Muscle of leg (tissue), 11 donors: ENCODE results near the gene CDH11. TPM values are rescaled to one million over a fixed set of nuclear protein-coding genes. Genes with fewer than 3 reads are reported as not detected.

Experiments
- DNase-seq: peaks from one replicate; pipeline ENCODE4 v3.0.0; 2013
- H3K27ac ChIP-seq: one replicate; pipeline ENCODE4 v1.5.1; 2013; ENCODE audit warnings: mild to moderate bottlenecking, low read length, control low read depth
- H3K27me3 ChIP-seq: one replicate; pipeline ENCODE4 v1.6.1; 2013; ENCODE audit warnings: low read length; ENCODE audit not compliant: control insufficient read depth, insufficient read depth
- H3K36me3 ChIP-seq: one replicate; pipeline ENCODE4 v1.6.1; 2013; ENCODE audit warnings: low read length; ENCODE audit not compliant: control insufficient read depth, insufficient read depth
- H3K4me1 ChIP-seq: one replicate; pipeline ENCODE4 v1.6.1; 2013; ENCODE audit warnings: low read length; ENCODE audit not compliant: control insufficient read depth, insufficient read depth
- H3K4me3 ChIP-seq: one replicate; pipeline ENCODE4 v1.5.1; 2013; ENCODE audit warnings: low read length, control low read depth
- H3K9me3 ChIP-seq: replicated peaks from 2 replicates; pipeline ENCODE4 v1.6.1; 2013; ENCODE audit warnings: low read depth, low read length; ENCODE audit not compliant: control insufficient read depth
- WGBS: methylation state at CpG from one replicate; pipeline ENCODE4 v1.1.5; 2013; ENCODE audit warnings: missing lambda C conversion rate; ENCODE audit not compliant: insufficient coverage; 5-methylcytosine and 5-hydroxymethylcytosine counted together
- polyA plus RNA-seq, 8 donors: library from polyadenylated mRNA; unstranded; fragments of 120-200 nt; gene quantifications; one replicate each; pipeline versions ENCODE4 v1.2.1 to v1.2.3, GENCODE V29; 2013; ENCODE audit warnings: inconsistent platforms in 1 of 8, low replicate concordance in 1 of 8; ENCODE audit not compliant: insufficient read length in 8 of 8, insufficient read depth in 1 of 8
- total RNA-seq: library from RNA; stranded (reverse); fragments of 120-200 nt; gene quantifications from one replicate; pipeline ENCODE4 v1.2.4, GENCODE V29; 2013

CDH11 gene
- total and polyA plus RNA-seq, 9 donors: 40.7 to 114 (median 74.9) TPM

GRCh38 chr16:65042438-65043365, 79.2 kb downstream of the CDH11 start:
- 59% methylated on average over 4 of the region's 4 CpGs for WGBS
- no peak overlapping the region for H3K4me3 ChIP-seq
- peaks cover 15% of the 10 kb centered on the region for H3K36me3 ChIP-seq
- H3K9me3 ChIP-seq: no peaks in the 10 kb centered on the region
- H3K4me1 ChIP-seq: peaks cover 7% of the 10 kb centered on the region
- no peaks in the 10 kb centered on the region for H3K27me3 ChIP-seq
- no peak overlapping the region for H3K27ac ChIP-seq
- DNase-seq: peak; percentile 53

GRCh38 chr16:65041667-65042066, 80.2 kb downstream of the CDH11 start:
- H3K27me3 ChIP-seq: no peaks in the 10 kb centered on the region
- H3K4me3 ChIP-seq: no peak overlapping the region
- 100% methylated on average over 5 of the region's 5 CpGs for whole genome bisulfite sequencing
- peaks cover 11% of the 10 kb centered on the region for H3K4me1 ChIP-seq
- H3K27ac ChIP-seq: no peak overlapping the region
- DNase-seq: no peak
- peaks cover 18% of the 10 kb centered on the region for H3K36me3 ChIP-seq
- H3K9me3 ChIP-seq: no peaks in the 10 kb centered on the region

GRCh38 chr16:65038100-65038499, 83.8 kb downstream of the CDH11 start:
- peaks cover 6% of the 10 kb centered on the region for H3K4me1 ChIP-seq
- no peak overlapping the region for H3K4me3 ChIP-seq
- H3K36me3 ChIP-seq: peaks cover 11% of the 10 kb centered on the region
- no peak for DNase-seq
- no CpG with 5 or more reads among the region's 9 CpGs for WGBS
- no peaks in the 10 kb centered on the region for H3K9me3 ChIP-seq
- H3K27me3 ChIP-seq: no peaks in the 10 kb centered on the region
- H3K27ac ChIP-seq: no peak overlapping the region

- H3K27ac ChIP-seq: no peak overlapping the region
- DNase-seq: no peak
- 60% methylated on average over 1 of the region's 4 CpGs for WGBS
- H3K4me3 ChIP-seq: no peak overlapping the region
- H3K9me3 ChIP-seq: no peaks in the 10 kb centered on the region
- peaks cover 6% of the 10 kb centered on the region for H3K4me1 ChIP-seq
- H3K27me3 ChIP-seq: no peaks in the 10 kb centered on the region
- H3K36me3 ChIP-seq: peaks cover 11% of the 10 kb centered on the region
Observed at GRCh38 chr16:65037556-65037955, 84.3 kb downstream of the CDH11 start.

GRCh38 chr16:65034915-65035314, 86.9 kb downstream of the CDH11 start:
- no peak overlapping the region for H3K4me3 ChIP-seq
- H3K27ac ChIP-seq: no peak overlapping the region
- H3K4me1 ChIP-seq: peaks cover 6% of the 10 kb centered on the region
- H3K9me3 ChIP-seq: no peaks in the 10 kb centered on the region
- H3K36me3 ChIP-seq: peaks cover 6% of the 10 kb centered on the region
- H3K27me3 ChIP-seq: no peaks in the 10 kb centered on the region
- no peak for DNase-seq
- 71% methylated on average over 6 of the region's 8 CpGs for WGBS

- H3K4me3 ChIP-seq: no peak overlapping the region
- H3K4me1 ChIP-seq: peaks cover under 1% of the 10 kb centered on the region
- H3K36me3 ChIP-seq: peaks cover 8% of the 10 kb centered on the region
- no peaks in the 10 kb centered on the region for H3K27me3 ChIP-seq
- no peak overlapping the region for H3K27ac ChIP-seq
- no peak for DNase-seq
- no peaks in the 10 kb centered on the region for H3K9me3 ChIP-seq
- 100% methylated on average over 1 of the region's 2 CpGs for WGBS
Observed at GRCh38 chr16:65032387-65032786, 89.5 kb downstream of the CDH11 start.

- Histone ChIP-seq H3K27me3 (no peaks in the 10 kb centered on the region), H3K4me3 (no peak overlapping the region), H3K9me3 (no peaks in the 10 kb centered on the region), H3K4me1 (no peaks in the 10 kb centered on the region), H3K27ac (no peak overlapping the region), H3K36me3 (peaks cover 3% of the 10 kb centered on the region)
- DNase-seq: no peak
Observed at GRCh38 chr16:65024767-65025178, 97.1 kb downstream of the CDH11 start.

- Histone ChIP-seq H3K4me1 (no peaks in the 10 kb centered on the region), H3K4me3 (no peak overlapping the region), H3K27me3 (no peaks in the 10 kb centered on the region), H3K36me3 (peaks cover 3% of the 10 kb centered on the region), H3K9me3 (no peaks in the 10 kb centered on the region), H3K27ac (no peak overlapping the region)
- 87% methylated on average over 3 of the region's 4 CpGs for WGBS
- no peak for DNase-seq
Observed at GRCh38 chr16:65023802-65024201, 98.1 kb downstream of the CDH11 start.

GRCh38 chr16:65021852-65022595, 99.8 kb downstream of the CDH11 start:
- Histone ChIP-seq H3K4me1 (no peaks in the 10 kb centered on the region), H3K9me3 (no peaks in the 10 kb centered on the region), H3K36me3 (peaks cover under 1% of the 10 kb centered on the region), H3K4me3 (no peak overlapping the region), H3K27ac (peak overlapping the region; percentile 15), H3K27me3 (no peaks in the 10 kb centered on the region)
- peak; percentile 84 for DNase-seq
- WGBS: no CpG with 5 or more reads among the region's 2 CpGs

- Histone ChIP-seq H3K4me3 (no peak overlapping the region), H3K27me3 (no peaks in the 10 kb centered on the region), H3K27ac (no peak overlapping the region), H3K36me3 (peaks cover 2% of the 10 kb centered on the region), H3K4me1 (no peaks in the 10 kb centered on the region), H3K9me3 (no peaks in the 10 kb centered on the region)
- no peak for DNase-seq
Observed at GRCh38 chr16:65016754-65017153, 105.1 kb downstream of the CDH11 start.
